ENCODE results near the gene GPR18.

DNA sequence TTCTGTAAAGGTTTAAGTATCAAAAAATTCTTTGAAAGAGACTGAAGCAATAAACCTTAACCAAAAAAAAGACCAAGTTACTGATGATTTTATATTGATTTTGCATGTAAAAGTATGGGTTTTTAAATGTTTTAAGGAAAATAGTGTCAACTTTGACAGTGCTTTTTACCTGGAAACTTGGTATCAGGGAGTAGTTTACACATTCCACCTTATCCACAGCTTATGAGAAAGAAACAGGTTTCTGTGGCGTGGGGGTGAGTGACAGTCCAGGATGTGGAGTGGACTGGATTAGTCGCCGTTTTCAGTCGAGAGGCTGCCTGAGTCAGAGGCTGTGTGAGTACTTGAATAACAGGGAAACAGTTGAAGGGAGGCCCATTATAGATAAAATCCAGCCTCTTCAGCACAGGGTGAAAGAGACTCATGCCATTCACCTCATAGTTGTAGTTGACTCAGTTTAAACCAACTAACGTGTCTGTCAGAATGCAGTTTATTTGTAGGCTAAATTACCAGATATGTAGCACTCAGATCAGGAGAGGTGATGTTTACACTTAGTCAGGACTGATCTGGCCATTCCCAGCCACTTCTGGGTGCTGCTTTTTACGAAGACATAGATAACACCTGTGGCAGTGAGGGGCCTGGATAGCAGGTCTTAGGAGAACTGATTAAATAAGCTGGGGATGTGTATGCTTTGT is 49.6 kb upstream of the GPR18 start:
- TF ChIP-seq ZFX (IDR thresholded peaks at IDR 0.05) (no peak), CTCF (conservative IDR thresholded peaks at IDR 0.05) (no peak)
